SK-N-SH (cell line): ENCODE results near the gene UBE2S. TPM values are rescaled to one million over a fixed set of nuclear protein-coding genes. Genes with fewer than 3 reads are reported as not detected.

Experiments
- CTCF ChIA-PET: fragments of 300-600, 350-600 bp; formaldehyde crosslinking; extraction: SDS; loops from one replicate; lab custom pipeline; 2021; lab: Yijun Ruan, JAX
- POLR2A ChIA-PET: fragments of 350-600 bp; sonication (Branson Sonifier 250); formaldehyde crosslinking; extraction: SDS; loops from one replicate; lab custom pipeline; 2020; ENCODE audit warnings: antibody characterized with exemption, inconsistent platforms; lab: Yijun Ruan, JAX
- DNase-seq: peaks from one replicate; pipeline ENCODE4 v3.0.0; 2012
- H2AFZ ChIP-seq: fragments of 200-600 bp; sonication (generic); 2 replicates; pipeline ENCODE4 v1.8.1; 2016; ENCODE audit warnings: antibody characterized with exemption, mild to moderate bottlenecking, low read depth
- H3F3A ChIP-seq: fragments of 200-600 bp; sonication (generic); replicated peaks from 2 replicates; pipeline ENCODE3; 2016; ENCODE audit warnings: antibody characterized with exemption, mild to moderate bottlenecking; ENCODE audit not compliant: insufficient read depth
- H3K27ac ChIP-seq, 2 experiments: fragments of 200-500 bp in 1 of 2; fragments of 200-600 bp in 1 of 2; sonication (Bioruptor generic) in 1 of 2; sonication (generic), shearing (Covaris generic) in 1 of 2; 2 replicates each; pipeline versions ENCODE4 v1.5.1 to v1.6.1; 2014 to 2016; ENCODE audit warnings: low read depth in 2 of 2, inconsistent platforms in 1 of 2, low read length in 1 of 2, mild to moderate bottlenecking in 1 of 2, mixed read lengths in 1 of 2
- H3K27me3 ChIP-seq: fragments of 200-600 bp; sonication (generic), shearing (Covaris generic); 2 replicates; pipeline ENCODE4 v1.6.1; 2016; ENCODE audit warnings: mixed run types; ENCODE audit not compliant: insufficient read depth
- H3K36me3 ChIP-seq, 2 experiments: fragments of 200-500 bp in 1 of 2; fragments of 200-600 bp in 1 of 2; sonication (Bioruptor generic) in 1 of 2; sonication (generic) in 1 of 2; replicated peaks in 1 of 2; 2 replicates each; pipeline versions ENCODE3 to v1.5.1; 2014 to 2016; ENCODE audit warnings: low read length in 1 of 2, mild to moderate bottlenecking in 1 of 2; ENCODE audit not compliant: insufficient read depth in 2 of 2, control insufficient read depth in 1 of 2
- H3K4me1 ChIP-seq, 2 experiments: fragments of 200-500 bp in 1 of 2; fragments of 200-600 bp in 1 of 2; sonication (Bioruptor generic) in 1 of 2; sonication (generic), shearing (Covaris generic) in 1 of 2; 2 replicates each; pipeline versions ENCODE4 v1.5.1 to v1.6.1; 2014 to 2016; ENCODE audit warnings: low read depth in 1 of 2, low read length in 1 of 2, mixed run types in 1 of 2; ENCODE audit not compliant: insufficient read depth in 2 of 2, control insufficient read depth in 1 of 2
- H3K4me2 ChIP-seq: fragments of 200-600 bp; sonication (generic), shearing (Covaris generic); 2 replicates; pipeline ENCODE4 v1.6.1; 2017; ENCODE audit warnings: mixed run types
- H3K4me3 ChIP-seq, 2 experiments: fragments of 200-500 bp in 1 of 2; fragments of 200-600 bp in 1 of 2; sonication (Bioruptor generic) in 1 of 2; sonication (generic), shearing (Covaris generic) in 1 of 2; 2 replicates each; pipeline versions ENCODE4 v1.5.1 to v1.8.1; 2014 to 2016; ENCODE audit warnings: low read depth in 2 of 2, inconsistent platforms in 1 of 2, low read length in 1 of 2, mild to moderate bottlenecking in 1 of 2, mixed read lengths in 1 of 2, moderate library complexity in 1 of 2
- H3K79me2 ChIP-seq: fragments of 200-600 bp; sonication (generic); 2 replicates; pipeline ENCODE4 v1.8.1; 2017; ENCODE audit warnings: mild to moderate bottlenecking; ENCODE audit not compliant: insufficient read depth
- H3K9ac ChIP-seq: fragments of 200-600 bp; sonication (generic); 2 replicates; pipeline ENCODE4 v1.6.1; 2017; ENCODE audit warnings: mixed run types
- H3K9me2 ChIP-seq: fragments of 200-600 bp; sonication (generic); 2 replicates; pipeline ENCODE4 v1.6.1; 2017; ENCODE audit warnings: mixed run types
- H3K9me3 ChIP-seq: fragments of 200-600 bp; sonication (generic); 2 replicates; pipeline ENCODE4 v1.6.1; 2017; ENCODE audit warnings: mixed run types, mild to moderate bottlenecking, moderate library complexity
- H4K20me1 ChIP-seq: fragments of 200-600 bp; sonication (generic); 2 replicates; pipeline ENCODE4 v1.6.1; 2017; ENCODE audit warnings: mild to moderate bottlenecking, mixed run types; ENCODE audit not compliant: insufficient read depth
- ELF1 ChIP-seq: IDR thresholded peaks from 2 replicates; pipeline ENCODE4 v1.4.0; 2012
- EZH2phosphoT487 ChIP-seq: fragments of 200-600 bp; sonication (generic); IDR thresholded peaks from 2 replicates; pipeline ENCODE4 v1.6.1; 2017; ENCODE audit warnings: low read depth, mixed run types, mild to moderate bottlenecking, antibody characterized with exemption, moderate library complexity, borderline replicate concordance
- FOSL2 ChIP-seq: IDR thresholded peaks from 2 replicates; pipeline ENCODE4 v1.4.0; 2012; ENCODE audit warnings: low read depth, mild to moderate bottlenecking, moderate library complexity, borderline replicate concordance
- GABPA ChIP-seq: IDR thresholded peaks from 2 replicates; pipeline ENCODE4 v1.4.0; 2012; ENCODE audit warnings: low read depth, mild to moderate bottlenecking
- GATA2 ChIP-seq: sonication (generic); formaldehyde crosslinking; IDR thresholded peaks from 2 replicates; pipeline ENCODE4 v1.5.0; 2020; ENCODE audit warnings: mild to moderate bottlenecking, missing genetic modification reagents
- MEF2A ChIP-seq: IDR thresholded peaks from 2 replicates; pipeline ENCODE4 v1.4.0; 2012; ENCODE audit warnings: low read depth, borderline replicate concordance
- MXI1 ChIP-seq: IDR thresholded peaks from 2 replicates; pipeline ENCODE4 v1.6.1; 2012; ENCODE audit warnings: mild to moderate bottlenecking, low read depth, low read length, improper control_type of control experiment
- POLR2AphosphoS5 ChIP-seq: IDR thresholded peaks from 2 replicates; pipeline ENCODE4 v1.6.1; 2012; ENCODE audit warnings: low read depth, low read length
- RAD21 ChIP-seq: IDR thresholded peaks from 2 replicates; pipeline ENCODE4 v1.6.1; 2012; ENCODE audit warnings: mild to moderate bottlenecking, low read length
- RFX5 ChIP-seq: IDR thresholded peaks from 2 replicates; pipeline ENCODE4 v1.6.1; 2012; ENCODE audit warnings: mild to moderate bottlenecking, improper control_type of control experiment, low read length
- SIN3A ChIP-seq: IDR thresholded peaks from 2 replicates; pipeline ENCODE4 v1.6.1; 2012; ENCODE audit warnings: low read depth, mild to moderate bottlenecking, low read length, moderate library complexity, borderline replicate concordance
- SMC3 ChIP-seq: IDR thresholded peaks from 2 replicates; pipeline ENCODE4 v1.6.1; 2012; ENCODE audit warnings: low read depth, low read length, improper control_type of control experiment
- TCF12 ChIP-seq: IDR thresholded peaks from 2 replicates; pipeline ENCODE4 v1.4.0; 2012
- WGBS: methylation state at CpG from one replicate; pipeline ENCODE4 v1.1.6; 2017; ENCODE audit warnings: low lambda C conversion rate; 5-methylcytosine and 5-hydroxymethylcytosine counted together
- polyA plus RNA-seq, 3 experiments: library from polyadenylated mRNA; depleted of rRNA; stranded (reverse); fragments of >200 nt; gene quantifications; 2 replicates each; pipeline ENCODE4 v1.2.3, GENCODE V29; 2012
- TF ChIP-seq, protein P1 (sequence below): IDR thresholded peaks from 2 replicates; pipeline ENCODE4 v1.4.0; 2012; ENCODE audit warnings: low read depth, borderline replicate concordance
- TF ChIP-seq, protein P2 (sequence below): fragments of 200-600 bp; sonication (generic); IDR thresholded peaks from 2 replicates; pipeline ENCODE4 v1.6.1; 2017; ENCODE audit warnings: antibody characterized with exemption, mild to moderate bottlenecking, moderate library complexity
- TF ChIP-seq, protein P3 (sequence below): IDR thresholded peaks from 2 replicates; pipeline ENCODE4 v1.4.0; 2012; ENCODE audit warnings: low read depth
- TF ChIP-seq, protein P4 (sequence below): IDR thresholded peaks from 2 replicates; pipeline ENCODE4 v1.4.0; 2012; ENCODE audit warnings: low read depth, borderline replicate concordance
- TF ChIP-seq, protein P5 (sequence below): IDR thresholded peaks from 2 replicates; pipeline ENCODE4 v1.6.1; 2012; ENCODE audit warnings: mild to moderate bottlenecking, low read depth, low read length, moderate library complexity
- TF ChIP-seq, protein P6 (sequence below): fragments of 150-350 bp; IDR thresholded peaks from 2 replicates; pipeline ENCODE4 v1.6.1; 2016; ENCODE audit warnings: mild to moderate bottlenecking, low read depth, low read length
- TF ChIP-seq, protein P7 (sequence below): fragments of 150-350 bp; IDR thresholded peaks from 2 replicates; pipeline ENCODE4 v1.6.1; 2017; ENCODE audit warnings: antibody characterized with exemption, low read length, low read depth, borderline replicate concordance

UBE2S gene
- polyA plus RNA-seq, 1 of the 3 experiments (the other 2 are of a cell fraction), result 133 TPM

DNA sequence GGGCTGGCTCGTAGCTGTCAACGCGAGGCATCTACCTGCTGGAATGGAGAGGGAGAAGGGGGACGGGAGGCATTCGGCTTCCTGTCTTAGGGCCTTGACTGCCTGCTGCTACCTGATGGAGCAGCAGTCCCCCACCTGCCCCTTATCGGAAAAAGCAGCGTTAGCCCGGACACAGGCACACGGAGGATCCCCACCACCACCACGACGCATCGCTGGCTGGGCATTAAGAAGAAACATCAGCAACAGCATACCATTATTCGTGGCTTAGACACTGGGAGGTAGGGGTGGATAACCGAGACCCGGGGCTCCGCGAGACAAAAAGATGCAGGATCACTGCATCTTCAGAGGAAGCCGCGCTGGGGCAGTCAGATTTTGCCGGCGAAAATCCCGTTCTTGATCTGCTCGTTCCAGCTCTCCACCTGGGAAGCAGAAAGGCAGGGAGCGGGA is 54.2 kb downstream of the UBE2S start (continued):
- TF ChIP-seq, protein P1, sequence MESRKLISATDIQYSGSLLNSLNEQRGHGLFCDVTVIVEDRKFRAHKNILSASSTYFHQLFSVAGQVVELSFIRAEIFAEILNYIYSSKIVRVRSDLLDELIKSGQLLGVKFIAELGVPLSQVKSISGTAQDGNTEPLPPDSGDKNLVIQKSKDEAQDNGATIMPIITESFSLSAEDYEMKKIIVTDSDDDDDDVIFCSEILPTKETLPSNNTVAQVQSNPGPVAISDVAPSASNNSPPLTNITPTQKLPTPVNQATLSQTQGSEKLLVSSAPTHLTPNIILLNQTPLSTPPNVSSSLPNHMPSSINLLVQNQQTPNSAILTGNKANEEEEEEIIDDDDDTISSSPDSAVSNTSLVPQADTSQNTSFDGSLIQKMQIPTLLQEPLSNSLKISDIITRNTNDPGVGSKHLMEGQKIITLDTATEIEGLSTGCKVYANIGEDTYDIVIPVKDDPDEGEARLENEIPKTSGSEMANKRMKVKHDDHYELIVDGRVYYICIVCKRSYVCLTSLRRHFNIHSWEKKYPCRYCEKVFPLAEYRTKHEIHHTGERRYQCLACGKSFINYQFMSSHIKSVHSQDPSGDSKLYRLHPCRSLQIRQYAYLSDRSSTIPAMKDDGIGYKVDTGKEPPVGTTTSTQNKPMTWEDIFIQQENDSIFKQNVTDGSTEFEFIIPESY, result no peak
- TF ChIP-seq RAD21 (no peak), RFX5 (no peak)

DNA sequence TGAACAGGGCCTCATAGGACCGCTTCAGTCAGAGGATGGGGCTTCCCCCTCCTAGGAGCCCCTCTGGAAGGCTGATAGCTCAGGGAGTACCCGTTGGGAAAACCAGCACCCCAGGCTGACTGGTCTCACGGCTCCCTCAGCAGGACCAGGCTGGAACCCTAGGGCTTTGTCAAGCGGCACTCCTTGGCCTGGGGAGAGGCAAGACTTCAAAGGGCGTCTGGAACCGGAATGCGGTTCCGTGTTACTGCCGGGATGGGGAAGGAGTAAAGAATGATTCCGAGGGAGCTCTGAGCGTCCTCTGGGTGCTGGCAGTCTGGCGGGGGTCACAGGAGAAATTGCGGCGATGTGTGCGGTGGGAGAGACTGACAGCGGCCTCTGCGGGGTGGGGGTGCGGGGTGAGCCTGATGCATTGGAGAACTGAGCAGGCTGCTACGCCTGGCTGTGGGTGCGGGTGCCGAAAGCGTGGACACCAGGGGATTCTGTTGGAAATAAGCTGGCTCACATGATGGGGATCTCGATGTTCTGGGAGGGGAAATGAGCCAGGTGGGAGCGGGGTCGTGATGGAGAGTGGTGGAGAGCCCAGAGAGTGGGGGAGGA is 54.9 kb downstream of the UBE2S start:
- POLR2A ChIA-PET, result interaction anchor here (1.6 to 1.7 kb wide), 2 partner anchors 13 to 31 kb away, joined by 5 to 7 read pairs; partner anchors contain the start of genes KMT5C and TMEM238
- no peak overlapping the region for H3K27ac ChIP-seq
- H3K4me1 ChIP-seq, result peaks cover 0 to 17% of the 10 kb centered on the region in 2 experiments; a peak in 1 of 4 replicates
- H3K4me3 ChIP-seq, result no peak overlapping the region
- no peaks in the 10 kb centered on the region for H3K79me2 ChIP-seq
- 42% methylated on average over 24 of the region's 25 CpGs for WGBS
- CTCF ChIA-PET, result interaction anchor here (1.0 to 2.5 kb wide), 5 partner anchors 8 to 51 kb away, joined by 3 to 9 read pairs (median 3); partner anchors contain the start of genes KMT5C and TMEM238
- no peaks in the 10 kb centered on the region for H3K36me3 ChIP-seq
- no peaks in the 10 kb centered on the region for H4K20me1 ChIP-seq
- no peaks in the 10 kb centered on the region for H3K9me3 ChIP-seq
- no peak overlapping the region for H3K4me2 ChIP-seq
- H3K9me2 ChIP-seq, result no peaks in the 10 kb centered on the region
- H3K9ac ChIP-seq, result no peak overlapping the region
- DNase-seq, result no peak
- peaks cover 38% of the 10 kb centered on the region for H3K27me3 ChIP-seq
- H3F3A ChIP-seq, result peaks cover 14% of the 10 kb centered on the region
- H2AFZ ChIP-seq, result no peak overlapping the region
- TF ChIP-seq, protein P2, sequence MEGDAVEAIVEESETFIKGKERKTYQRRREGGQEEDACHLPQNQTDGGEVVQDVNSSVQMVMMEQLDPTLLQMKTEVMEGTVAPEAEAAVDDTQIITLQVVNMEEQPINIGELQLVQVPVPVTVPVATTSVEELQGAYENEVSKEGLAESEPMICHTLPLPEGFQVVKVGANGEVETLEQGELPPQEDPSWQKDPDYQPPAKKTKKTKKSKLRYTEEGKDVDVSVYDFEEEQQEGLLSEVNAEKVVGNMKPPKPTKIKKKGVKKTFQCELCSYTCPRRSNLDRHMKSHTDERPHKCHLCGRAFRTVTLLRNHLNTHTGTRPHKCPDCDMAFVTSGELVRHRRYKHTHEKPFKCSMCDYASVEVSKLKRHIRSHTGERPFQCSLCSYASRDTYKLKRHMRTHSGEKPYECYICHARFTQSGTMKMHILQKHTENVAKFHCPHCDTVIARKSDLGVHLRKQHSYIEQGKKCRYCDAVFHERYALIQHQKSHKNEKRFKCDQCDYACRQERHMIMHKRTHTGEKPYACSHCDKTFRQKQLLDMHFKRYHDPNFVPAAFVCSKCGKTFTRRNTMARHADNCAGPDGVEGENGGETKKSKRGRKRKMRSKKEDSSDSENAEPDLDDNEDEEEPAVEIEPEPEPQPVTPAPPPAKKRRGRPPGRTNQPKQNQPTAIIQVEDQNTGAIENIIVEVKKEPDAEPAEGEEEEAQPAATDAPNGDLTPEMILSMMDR, result no peak
- no peak for TF ChIP-seq EZH2phosphoT487
- no peak for TF ChIP-seq TCF12
- no peak for TF ChIP-seq SIN3A
- no peak for TF ChIP-seq FOSL2
- TF ChIP-seq, protein P3, sequence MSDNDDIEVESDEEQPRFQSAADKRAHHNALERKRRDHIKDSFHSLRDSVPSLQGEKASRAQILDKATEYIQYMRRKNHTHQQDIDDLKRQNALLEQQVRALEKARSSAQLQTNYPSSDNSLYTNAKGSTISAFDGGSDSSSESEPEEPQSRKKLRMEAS, result no peak
- TF ChIP-seq MXI1, result no peak
- TF ChIP-seq, protein P4, sequence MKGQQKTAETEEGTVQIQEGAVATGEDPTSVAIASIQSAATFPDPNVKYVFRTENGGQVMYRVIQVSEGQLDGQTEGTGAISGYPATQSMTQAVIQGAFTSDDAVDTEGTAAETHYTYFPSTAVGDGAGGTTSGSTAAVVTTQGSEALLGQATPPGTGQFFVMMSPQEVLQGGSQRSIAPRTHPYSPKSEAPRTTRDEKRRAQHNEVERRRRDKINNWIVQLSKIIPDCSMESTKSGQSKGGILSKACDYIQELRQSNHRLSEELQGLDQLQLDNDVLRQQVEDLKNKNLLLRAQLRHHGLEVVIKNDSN, result no peak
- TF ChIP-seq, protein P5, sequence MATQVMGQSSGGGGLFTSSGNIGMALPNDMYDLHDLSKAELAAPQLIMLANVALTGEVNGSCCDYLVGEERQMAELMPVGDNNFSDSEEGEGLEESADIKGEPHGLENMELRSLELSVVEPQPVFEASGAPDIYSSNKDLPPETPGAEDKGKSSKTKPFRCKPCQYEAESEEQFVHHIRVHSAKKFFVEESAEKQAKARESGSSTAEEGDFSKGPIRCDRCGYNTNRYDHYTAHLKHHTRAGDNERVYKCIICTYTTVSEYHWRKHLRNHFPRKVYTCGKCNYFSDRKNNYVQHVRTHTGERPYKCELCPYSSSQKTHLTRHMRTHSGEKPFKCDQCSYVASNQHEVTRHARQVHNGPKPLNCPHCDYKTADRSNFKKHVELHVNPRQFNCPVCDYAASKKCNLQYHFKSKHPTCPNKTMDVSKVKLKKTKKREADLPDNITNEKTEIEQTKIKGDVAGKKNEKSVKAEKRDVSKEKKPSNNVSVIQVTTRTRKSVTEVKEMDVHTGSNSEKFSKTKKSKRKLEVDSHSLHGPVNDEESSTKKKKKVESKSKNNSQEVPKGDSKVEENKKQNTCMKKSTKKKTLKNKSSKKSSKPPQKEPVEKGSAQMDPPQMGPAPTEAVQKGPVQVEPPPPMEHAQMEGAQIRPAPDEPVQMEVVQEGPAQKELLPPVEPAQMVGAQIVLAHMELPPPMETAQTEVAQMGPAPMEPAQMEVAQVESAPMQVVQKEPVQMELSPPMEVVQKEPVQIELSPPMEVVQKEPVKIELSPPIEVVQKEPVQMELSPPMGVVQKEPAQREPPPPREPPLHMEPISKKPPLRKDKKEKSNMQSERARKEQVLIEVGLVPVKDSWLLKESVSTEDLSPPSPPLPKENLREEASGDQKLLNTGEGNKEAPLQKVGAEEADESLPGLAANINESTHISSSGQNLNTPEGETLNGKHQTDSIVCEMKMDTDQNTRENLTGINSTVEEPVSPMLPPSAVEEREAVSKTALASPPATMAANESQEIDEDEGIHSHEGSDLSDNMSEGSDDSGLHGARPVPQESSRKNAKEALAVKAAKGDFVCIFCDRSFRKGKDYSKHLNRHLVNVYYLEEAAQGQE, result no peak
- no peak for TF ChIP-seq ELF1
- TF ChIP-seq, protein P6, sequence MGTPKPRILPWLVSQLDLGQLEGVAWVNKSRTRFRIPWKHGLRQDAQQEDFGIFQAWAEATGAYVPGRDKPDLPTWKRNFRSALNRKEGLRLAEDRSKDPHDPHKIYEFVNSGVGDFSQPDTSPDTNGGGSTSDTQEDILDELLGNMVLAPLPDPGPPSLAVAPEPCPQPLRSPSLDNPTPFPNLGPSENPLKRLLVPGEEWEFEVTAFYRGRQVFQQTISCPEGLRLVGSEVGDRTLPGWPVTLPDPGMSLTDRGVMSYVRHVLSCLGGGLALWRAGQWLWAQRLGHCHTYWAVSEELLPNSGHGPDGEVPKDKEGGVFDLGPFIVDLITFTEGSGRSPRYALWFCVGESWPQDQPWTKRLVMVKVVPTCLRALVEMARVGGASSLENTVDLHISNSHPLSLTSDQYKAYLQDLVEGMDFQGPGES, result no peak
- TF ChIP-seq, protein P7, sequence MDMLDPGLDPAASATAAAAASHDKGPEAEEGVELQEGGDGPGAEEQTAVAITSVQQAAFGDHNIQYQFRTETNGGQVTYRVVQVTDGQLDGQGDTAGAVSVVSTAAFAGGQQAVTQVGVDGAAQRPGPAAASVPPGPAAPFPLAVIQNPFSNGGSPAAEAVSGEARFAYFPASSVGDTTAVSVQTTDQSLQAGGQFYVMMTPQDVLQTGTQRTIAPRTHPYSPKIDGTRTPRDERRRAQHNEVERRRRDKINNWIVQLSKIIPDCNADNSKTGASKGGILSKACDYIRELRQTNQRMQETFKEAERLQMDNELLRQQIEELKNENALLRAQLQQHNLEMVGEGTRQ, result no peak
- TF ChIP-seq SMC3, result no peak
- TF ChIP-seq MEF2A, result no peak
- TF ChIP-seq GATA2 (CRISPR knock-in tag), result no peak
- no peak for TF ChIP-seq GABPA
- TF ChIP-seq RAD21, result no peak
- TF ChIP-seq POLR2AphosphoS5, result no peak
